NCI-H1436 (cell line): ENCODE results near the gene RAD18.

Experiments used
- DNase-seq: peaks from one replicate; lab custom pipeline; 2025; lab: John Stamatoyannopoulos, UW

Gene RAD18

GRCh38 chr3:8835385-8835784 is 127.9 kb downstream of the RAD18 start:
- DNase-seq = no peak

- no peak for DNase-seq
Observed at GRCh38 chr3:8834974-8835373, 128.3 kb downstream of the RAD18 start.

- no peak for DNase-seq
Observed at GRCh38 chr3:8827641-8828040, 135.6 kb downstream of the RAD18 start.
